CD8-positive, alpha-beta memory T cell (primary cell): ENCODE results near the gene TBC1D22A. TPM values are rescaled to one million over a fixed set of nuclear protein-coding genes. Genes with fewer than 3 reads are reported as not detected.

ENCODE experiments used
- CTCF ChIA-PET: fragments of 350-600 bp; sonication (Branson Sonifier 250); formaldehyde crosslinking; loops from one replicate; lab custom pipeline; 2021; ENCODE audit warnings: antibody characterized with exemption; lab: Charles Lee
- POLR2A ChIA-PET: fragments of 350-600 bp; sonication (Branson Sonifier 250); formaldehyde crosslinking; loops from one replicate; lab custom pipeline; 2021; ENCODE audit warnings: antibody characterized with exemption; lab: Charles Lee
- DNase-seq, 5 donors: peaks; one replicate each; pipeline versions ENCODE4 v3.0.0 to v3.0.0-alpha.2; 2020 to 2022; ENCODE audit warnings: mixed read lengths in 1 of 5
- H3K27ac ChIP-seq: one replicate; pipeline ENCODE4 v1.7.0; 2013; ENCODE audit warnings: low read depth, mild to moderate bottlenecking, low read length, moderate library complexity
- H3K27me3 ChIP-seq: 2 replicates; pipeline ENCODE4 v1.7.0; 2013; ENCODE audit warnings: low read length, mild to moderate bottlenecking; ENCODE audit not compliant: insufficient read depth, poor library complexity, severe bottlenecking
- H3K36me3 ChIP-seq: 2 replicates; pipeline ENCODE4 v1.7.0; 2013; ENCODE audit warnings: mild to moderate bottlenecking, low read length, moderate library complexity; ENCODE audit not compliant: insufficient read depth
- H3K4me1 ChIP-seq: 2 replicates; pipeline ENCODE4 v1.7.0; 2013; ENCODE audit warnings: mild to moderate bottlenecking, low read length, moderate library complexity; ENCODE audit not compliant: insufficient read depth
- H3K4me3 ChIP-seq: 2 replicates; pipeline ENCODE4 v1.7.0; 2013; ENCODE audit warnings: mild to moderate bottlenecking, low read length
- H3K9me3 ChIP-seq: 2 replicates; pipeline ENCODE4 v1.7.0; 2013; ENCODE audit warnings: mild to moderate bottlenecking, low read length
- H3K27ac Mint-ChIP-seq, 8 donors: one replicate each; pipeline ENCODE4 v1.8.0; 2020 to 2021; ENCODE audit warnings: mixed read lengths in 8 of 8, mild to moderate bottlenecking in 6 of 8, inconsistent platforms in 3 of 8, moderate library complexity in 3 of 8
- H3K27me3 Mint-ChIP-seq, 2 donors: one replicate each; pipeline ENCODE4 v1.8.0; 2020 to 2021; ENCODE audit warnings: mixed read lengths in 2 of 2, mild to moderate bottlenecking in 1 of 2, moderate library complexity in 1 of 2
- H3K36me3 Mint-ChIP-seq, 3 donors: one replicate each; pipeline ENCODE4 v1.8.0; 2020 to 2021; ENCODE audit warnings: mixed read lengths in 3 of 3, inconsistent platforms in 1 of 3, mild to moderate bottlenecking in 1 of 3
- H3K4me1 Mint-ChIP-seq, 3 donors: one replicate each; pipeline ENCODE4 v1.8.0; 2020 to 2021; ENCODE audit warnings: mixed read lengths in 3 of 3, inconsistent platforms in 1 of 3, mild to moderate bottlenecking in 1 of 3
- H3K4me3 Mint-ChIP-seq, 7 donors: one replicate each; pipeline ENCODE4 v1.8.0; 2020 to 2021; ENCODE audit warnings: mixed read lengths in 7 of 7, mild to moderate bottlenecking in 6 of 7, moderate library complexity in 4 of 7, inconsistent platforms in 2 of 7
- H3K9me3 Mint-ChIP-seq, 5 donors: one replicate each; pipeline ENCODE4 v1.8.0; 2020 to 2022; ENCODE audit warnings: mixed read lengths in 5 of 5, mild to moderate bottlenecking in 3 of 5, moderate library complexity in 2 of 5, inconsistent platforms in 1 of 5
- polyA plus RNA-seq: library from polyadenylated mRNA; unstranded; fragments of 300-500 nt; fragmentation: Illumina TruSeq; gene quantifications from one replicate; pipeline ENCODE4 v1.2.3, GENCODE V29; 2021
- total RNA-seq, 2 experiments: library from RNA; stranded (reverse); gene quantifications; one replicate each; pipeline ENCODE4 v1.2.3, GENCODE V29; 2021

Gene TBC1D22A
- total and polyA plus RNA-seq, 3 experiments from 2014 or later: 26.6 to 34.8 (median 34.0) TPM

- Mint-ChIP-seq H3K27ac (peak overlapping the region in 2 of 8 donors; percentile 34 to 54), H3K4me3 (no peak overlapping the region), H3K4me1 (peaks cover 21 to 28% (median 26%) of the 10 kb centered on the region in 3 donors), H3K27me3 (no peaks in the 10 kb centered on the region), H3K36me3 (peaks cover 0 to 1% (median 0%) of the 10 kb centered on the region in 3 donors), H3K9me3 (peaks cover 0 to 4% (median 0%) of the 10 kb centered on the region in 5 donors)
- no peak for DNase-seq
- CTCF ChIA-PET: interaction anchor here (1.0 to 11.8 kb wide), 2 partner anchors 10 to 48 kb away, joined by 3 to 133 read pairs; no protein-coding TSS in a partner anchor
- H3K27ac ChIP-seq: peak overlapping the region; percentile 41
- no peak overlapping the region for H3K4me3 ChIP-seq
- H3K27me3 ChIP-seq: no peaks in the 10 kb centered on the region
- peaks cover 13% of the 10 kb centered on the region for H3K4me1 ChIP-seq
- H3K9me3 ChIP-seq: peaks cover 4% of the 10 kb centered on the region
- POLR2A ChIA-PET: no interaction called here
- H3K36me3 ChIP-seq: no peaks in the 10 kb centered on the region
Observed at GRCh38 chr22:46754826-46755225, 7.6 kb upstream of the TBC1D22A start.

GRCh38 chr22:46755525-46755924 is 6.9 kb upstream of the TBC1D22A start:
- peaks cover 7% of the 10 kb centered on the region for H3K4me1 ChIP-seq
- no peak overlapping the region for H3K27ac Mint-ChIP-seq
- ChIA-PET POLR2A (no interaction called here), CTCF (interaction anchor here (11.8 kb wide), 1 partner anchor 47 kb away, joined by 133 read pairs; no protein-coding TSS in a partner anchor)
- H3K9me3 ChIP-seq: peaks cover 4% of the 10 kb centered on the region
- no peaks in the 10 kb centered on the region for H3K27me3 ChIP-seq
- DNase-seq: no peak
- peaks cover 14 to 21% (median 19%) of the 10 kb centered on the region in 3 donors for H3K4me1 Mint-ChIP-seq
- H3K4me3 Mint-ChIP-seq: no peak overlapping the region
- H3K36me3 ChIP-seq: no peaks in the 10 kb centered on the region
- no peak overlapping the region for H3K4me3 ChIP-seq
- H3K9me3 Mint-ChIP-seq: peaks cover 0 to 4% (median 0%) of the 10 kb centered on the region in 5 donors
- no peak overlapping the region for H3K27ac ChIP-seq
- H3K36me3 Mint-ChIP-seq: peaks cover 0 to 1% (median 0%) of the 10 kb centered on the region in 3 donors
- H3K27me3 Mint-ChIP-seq: no peaks in the 10 kb centered on the region

GRCh38 chr22:46756097-46756496 is 6.4 kb upstream of the TBC1D22A start:
- H3K36me3 ChIP-seq: no peaks in the 10 kb centered on the region
- ChIA-PET POLR2A (no interaction called here), CTCF (interaction anchor here (11.8 kb wide), 1 partner anchor 47 kb away, joined by 133 read pairs; no protein-coding TSS in a partner anchor)
- H3K4me3 ChIP-seq: no peak overlapping the region
- Mint-ChIP-seq H3K4me1 (peaks cover 16 to 21% (median 17%) of the 10 kb centered on the region in 3 donors), H3K4me3 (no peak overlapping the region), H3K27me3 (no peaks in the 10 kb centered on the region), H3K36me3 (peaks cover 0 to 2% (median 1%) of the 10 kb centered on the region in 3 donors), H3K9me3 (peaks cover 0 to 4% (median 0%) of the 10 kb centered on the region in 5 donors), H3K27ac (peak overlapping the region in 1 of 8 donors; percentile 10)
- peaks cover 11% of the 10 kb centered on the region for H3K4me1 ChIP-seq
- DNase-seq: no peak
- peaks cover 4% of the 10 kb centered on the region for H3K9me3 ChIP-seq
- H3K27ac ChIP-seq: no peak overlapping the region
- H3K27me3 ChIP-seq: no peaks in the 10 kb centered on the region

DNA sequence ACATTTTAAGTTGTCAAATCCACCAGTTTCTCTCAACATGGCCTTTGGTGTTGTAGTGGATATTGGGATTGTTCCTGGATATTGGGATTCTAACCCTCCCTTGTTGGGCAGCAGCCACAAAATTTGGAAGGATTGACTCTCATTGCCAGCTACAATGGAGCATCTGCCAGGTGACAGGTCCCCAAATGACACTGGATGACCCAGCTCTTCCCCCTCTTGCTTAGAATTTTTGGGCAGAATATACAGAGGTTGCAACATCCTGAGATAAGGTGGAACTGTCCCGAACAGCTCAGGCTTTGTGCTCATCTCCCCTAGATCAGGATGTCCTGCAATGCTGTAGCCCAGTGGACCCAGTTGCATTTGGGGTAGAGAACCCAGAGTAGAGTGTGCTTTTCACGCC is 5.3 kb upstream of the TBC1D22A start:
- Mint-ChIP-seq H3K4me3 (no peak overlapping the region), H3K27me3 (no peaks in the 10 kb centered on the region), H3K27ac (no peak overlapping the region), H3K9me3 (peaks cover 0 to 4% (median 0%) of the 10 kb centered on the region in 5 donors), H3K4me1 (peaks cover 17 to 29% (median 27%) of the 10 kb centered on the region in 3 donors), H3K36me3 (peaks cover 0 to 5% (median 1%) of the 10 kb centered on the region in 3 donors)
- POLR2A ChIA-PET: no interaction called here
- no peak overlapping the region for H3K27ac ChIP-seq
- no peak overlapping the region for H3K4me3 ChIP-seq
- no peaks in the 10 kb centered on the region for H3K27me3 ChIP-seq
- H3K9me3 ChIP-seq: peaks cover 4% of the 10 kb centered on the region
- H3K4me1 ChIP-seq: peaks cover 17% of the 10 kb centered on the region
- no peak for DNase-seq
- CTCF ChIA-PET: interaction anchor here (0.7 to 11.8 kb wide), 4 partner anchors 12 to 46 kb away, joined by 3 to 133 read pairs (median 3); no protein-coding TSS in a partner anchor
- H3K36me3 ChIP-seq: no peaks in the 10 kb centered on the region

GRCh38 chr22:46758121-46758520 is 4.3 kb upstream of the TBC1D22A start:
- Histone ChIP-seq H3K27ac (no peak overlapping the region), H3K36me3 (no peaks in the 10 kb centered on the region), H3K27me3 (no peaks in the 10 kb centered on the region), H3K9me3 (peaks cover 4% of the 10 kb centered on the region), H3K4me1 (peaks cover 18% of the 10 kb centered on the region), H3K4me3 (no peak overlapping the region)
- no peak for DNase-seq
- H3K4me1 Mint-ChIP-seq: peaks cover 25 to 39% (median 34%) of the 10 kb centered on the region in 3 donors
- H3K36me3 Mint-ChIP-seq: peaks cover 0 to 15% (median 1%) of the 10 kb centered on the region in 3 donors
- H3K4me3 Mint-ChIP-seq: peak overlapping the region in 1 of 7 donors; percentile 88
- peaks cover 0 to 4% (median 0%) of the 10 kb centered on the region in 5 donors for H3K9me3 Mint-ChIP-seq
- no peaks in the 10 kb centered on the region for H3K27me3 Mint-ChIP-seq
- ChIA-PET POLR2A (interaction anchor here (1.2 kb wide), 1 partner anchor 9 kb away, joined by 5 read pairs; no protein-coding TSS in a partner anchor), CTCF (interaction anchor here (0.9 to 11.8 kb wide), 14 partner anchors 8 to 48 kb away, joined by 3 to 133 read pairs (median 6); partner anchors contain the start of gene CERK)
- H3K27ac Mint-ChIP-seq: no peak overlapping the region

GRCh38 chr22:46758867-46759290 is 3.6 kb upstream of the TBC1D22A start:
- POLR2A ChIA-PET: interaction anchor here (1.2 kb wide), 1 partner anchor 10 kb away, joined by 5 read pairs; no protein-coding TSS in a partner anchor
- H3K9me3 Mint-ChIP-seq: peaks cover 0 to 4% (median 0%) of the 10 kb centered on the region in 5 donors
- H3K36me3 Mint-ChIP-seq: peaks cover 0 to 16% (median 1%) of the 10 kb centered on the region in 3 donors
- Histone ChIP-seq H3K9me3 (peaks cover 4% of the 10 kb centered on the region), H3K27ac (no peak overlapping the region), H3K36me3 (no peaks in the 10 kb centered on the region), H3K4me3 (no peak overlapping the region), H3K27me3 (no peaks in the 10 kb centered on the region), H3K4me1 (peaks cover 25% of the 10 kb centered on the region)
- peak overlapping the region in 7 of 8 donors; percentile 2 to 95 (median 87) for H3K27ac Mint-ChIP-seq
- peak; percentile 22 to 67 (median 36) for DNase-seq
- CTCF ChIA-PET: interaction anchor here (0.9 to 11.8 kb wide), 14 partner anchors 9 to 47 kb away, joined by 3 to 133 read pairs (median 6); partner anchors contain the start of gene CERK
- peak overlapping the region in 1 of 7 donors; percentile 88 for H3K4me3 Mint-ChIP-seq
- H3K4me1 Mint-ChIP-seq: peaks cover 31 to 46% (median 41%) of the 10 kb centered on the region in 3 donors
- H3K27me3 Mint-ChIP-seq: no peaks in the 10 kb centered on the region

DNA sequence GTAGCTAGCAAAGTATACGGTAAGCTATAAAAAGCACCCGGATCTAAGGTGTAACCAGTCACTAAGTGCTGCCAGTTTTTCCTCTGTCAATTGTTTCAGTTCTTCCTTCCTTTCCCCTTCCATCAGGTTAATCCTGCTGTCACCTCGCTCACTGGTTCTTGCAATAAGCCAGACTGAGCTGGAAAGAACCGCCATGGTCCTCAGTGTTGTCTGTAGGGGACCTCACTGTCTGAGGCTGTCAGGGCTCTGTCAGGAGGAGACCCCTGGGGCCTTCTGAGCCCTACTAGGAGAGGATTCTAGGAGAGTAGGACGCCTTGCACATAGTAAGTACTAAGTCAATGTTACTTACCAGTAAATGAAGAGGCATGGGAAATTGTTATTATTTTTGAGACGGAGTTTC is 1.4 kb upstream of the TBC1D22A start:
- no peak for DNase-seq
- peaks cover 41 to 60% (median 59%) of the 10 kb centered on the region in 3 donors for H3K4me1 Mint-ChIP-seq
- H3K27ac ChIP-seq: no peak overlapping the region

More for the DNA sequence above, 1.4 kb upstream of the TBC1D22A start:
- no peaks in the 10 kb centered on the region for H3K27me3 Mint-ChIP-seq
- peaks cover 0 to 4% (median 0%) of the 10 kb centered on the region in 5 donors for H3K9me3 Mint-ChIP-seq
- H3K27me3 ChIP-seq: no peaks in the 10 kb centered on the region
- H3K4me3 Mint-ChIP-seq: peak overlapping the region; percentile 68 to 100 (median 99)
- peaks cover 4% of the 10 kb centered on the region for H3K9me3 ChIP-seq
- H3K4me3 ChIP-seq: no peak overlapping the region
- H3K36me3 Mint-ChIP-seq: peaks cover 0 to 24% (median 1%) of the 10 kb centered on the region in 3 donors
- ChIA-PET CTCF (interaction anchor here (0.7 to 11.8 kb wide), 3 partner anchors 20 to 42 kb away, joined by 3 to 133 read pairs (median 38); no protein-coding TSS in a partner anchor), POLR2A (interaction anchor here (0.6 to 3.2 kb wide), 4 partner anchors 11 to 30 kb away, joined by 3 to 46 read pairs (median 5); no protein-coding TSS in a partner anchor)
- no peaks in the 10 kb centered on the region for H3K36me3 ChIP-seq
- peak overlapping the region; percentile 53 to 100 (median 98) for H3K27ac Mint-ChIP-seq
- H3K4me1 ChIP-seq: peaks cover 38% of the 10 kb centered on the region
